Activated naive CD8-positive, alpha-beta T cell treated with anti-CD3 and anti-CD28 coated beads, Interleukin-2, amount 50 U/mL, for 16 hours (primary cell): ENCODE results near the gene CRY1.
"Not testable (repeated sequence)": the region's sequence is repeated elsewhere in the genome, so short reads cannot be mapped to it uniquely, and the experiment has no call there.

Source experiments
- DNase-seq: peaks from one replicate; pipeline ENCODE4 v3.0.0-alpha.2; 2020; ENCODE audit warnings: low read depth, low spot score

The CRY1 gene

DNA sequence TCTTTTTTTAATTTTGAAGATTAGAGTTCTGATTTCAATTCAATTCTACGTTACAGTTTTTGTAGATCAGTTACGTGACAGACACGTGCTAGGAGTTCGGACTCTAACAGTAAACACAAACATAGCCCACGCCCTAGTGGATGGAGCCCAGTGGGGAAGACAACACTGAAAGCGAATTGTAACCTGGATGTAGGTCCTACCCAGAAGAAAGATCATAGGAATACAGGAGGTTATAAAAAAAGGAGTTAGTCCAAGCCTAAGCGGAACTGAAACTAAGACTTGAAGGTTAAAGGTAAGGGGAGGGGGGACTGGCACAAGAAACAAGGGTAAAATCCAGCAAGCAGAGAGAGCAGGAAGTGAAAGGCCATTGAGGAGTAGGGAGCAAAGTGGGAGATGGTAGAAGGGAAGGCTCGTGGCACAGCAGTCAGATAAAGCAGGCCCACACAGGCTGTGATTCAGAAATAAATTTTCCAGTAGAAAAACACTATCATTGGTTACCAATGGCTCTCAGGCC, 15.7 kb upstream of the CRY1 start:
- no peak for DNase-seq

DNA sequence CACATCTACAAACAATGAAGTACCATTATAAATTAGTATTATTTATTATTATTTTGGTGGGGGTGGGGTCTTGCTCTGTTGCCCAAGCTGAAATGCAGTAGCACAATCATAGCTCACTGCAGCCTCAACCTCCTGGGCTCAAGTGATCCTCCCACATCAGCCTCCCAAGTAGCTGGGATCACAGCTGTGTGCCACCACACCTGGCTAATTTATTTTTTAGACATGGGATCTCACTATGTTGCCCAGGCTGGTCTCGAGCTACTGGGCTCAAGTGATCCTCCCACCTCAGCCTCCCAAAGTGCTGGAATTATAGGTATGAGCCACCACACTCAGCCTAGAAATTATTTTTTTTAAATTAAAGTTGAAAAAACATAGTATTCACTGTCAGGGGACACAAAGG, 15.0 kb upstream of the CRY1 start:
- not testable (repeated sequence) for DNase-seq

DNA sequence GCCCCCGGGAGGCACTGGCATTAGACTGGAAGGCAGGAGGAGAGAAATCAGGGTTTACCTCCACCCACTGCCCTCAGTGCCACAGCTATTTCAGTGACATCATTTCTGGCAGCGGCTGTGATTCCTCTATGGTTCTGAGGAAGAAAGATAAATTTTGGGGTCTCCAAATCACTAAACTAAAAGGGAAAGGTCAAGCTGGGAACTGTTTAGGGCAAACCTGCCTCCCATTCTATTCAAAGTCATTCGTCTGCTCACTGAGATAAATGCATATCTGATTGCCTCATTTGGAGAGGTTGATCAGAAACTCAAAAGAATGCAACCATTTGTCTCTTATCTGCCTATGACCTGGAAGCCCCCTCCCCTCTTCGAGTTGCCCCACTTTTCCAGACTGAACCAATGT, 14.0 kb upstream of the CRY1 start:
- no peak for DNase-seq

DNA sequence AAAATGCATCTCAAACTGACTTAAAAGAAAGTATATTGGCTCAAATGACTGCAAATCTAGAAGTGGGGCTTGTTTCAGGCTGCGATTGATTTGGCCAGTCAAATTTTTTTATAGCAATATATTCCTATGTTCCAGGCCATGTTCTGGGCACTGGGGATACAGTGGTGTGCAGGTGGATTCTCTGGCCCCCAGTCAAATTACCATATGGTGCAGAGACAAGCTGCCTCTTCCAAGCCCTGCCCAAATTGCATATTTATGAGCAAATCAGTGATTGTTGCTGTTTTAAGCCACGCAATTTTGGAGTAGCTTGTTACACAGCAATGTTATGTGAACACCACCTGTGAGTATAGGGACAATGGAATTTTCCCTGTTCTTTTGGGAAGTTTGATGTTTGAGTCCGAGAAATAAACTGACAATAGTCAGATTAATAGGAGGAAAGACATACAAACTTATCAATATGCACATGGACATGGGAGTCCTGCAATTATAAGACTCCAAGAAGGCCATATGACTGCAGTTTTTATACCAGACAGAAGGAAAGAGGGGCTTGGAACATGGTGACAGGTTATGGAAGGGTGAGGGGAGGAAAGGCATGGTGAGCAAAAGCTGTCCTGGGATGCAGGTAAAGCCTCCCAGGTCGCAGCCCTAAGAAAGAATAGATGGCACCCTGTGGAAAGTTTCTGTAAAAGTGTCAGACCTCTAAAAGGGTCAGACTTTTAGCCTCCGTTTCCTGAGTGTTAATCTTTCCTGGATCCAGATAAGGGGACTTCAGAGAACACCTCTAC, 13.1 kb upstream of the CRY1 start:
- DNase-seq, result no peak

DNA sequence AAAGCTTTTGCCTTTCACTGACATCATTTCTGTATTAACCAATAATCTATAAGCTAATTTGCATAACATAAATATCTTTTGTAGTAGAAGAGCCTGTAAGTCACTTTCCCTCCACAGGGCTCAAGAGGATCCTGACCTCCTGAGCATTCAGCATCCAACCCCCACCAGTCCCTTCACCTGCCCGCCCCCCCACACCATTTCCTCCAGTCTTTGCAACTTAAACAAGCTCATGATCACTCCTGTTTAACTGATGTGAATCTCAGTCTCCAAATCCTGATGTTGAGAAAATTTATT, 12.0 kb upstream of the CRY1 start:
- no peak for DNase-seq

DNA sequence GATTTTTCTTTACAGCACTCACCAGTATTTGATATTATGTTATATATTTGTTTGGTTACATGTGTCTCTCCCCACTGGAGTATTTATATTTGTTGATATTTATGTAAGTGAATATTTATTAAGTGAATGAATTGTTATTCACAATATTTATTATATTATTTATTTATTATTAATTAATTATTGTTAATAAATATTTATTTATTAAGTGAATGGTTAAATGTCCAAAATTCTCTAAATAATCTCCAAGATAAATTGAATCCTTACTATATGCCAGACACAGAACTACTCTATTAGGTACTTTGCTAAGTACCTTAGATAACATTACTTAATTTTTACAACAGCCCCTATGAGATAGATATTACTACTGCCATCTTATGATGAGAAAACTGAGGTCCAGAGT, 10.2 kb upstream of the CRY1 start:
- no peak for DNase-seq

DNA sequence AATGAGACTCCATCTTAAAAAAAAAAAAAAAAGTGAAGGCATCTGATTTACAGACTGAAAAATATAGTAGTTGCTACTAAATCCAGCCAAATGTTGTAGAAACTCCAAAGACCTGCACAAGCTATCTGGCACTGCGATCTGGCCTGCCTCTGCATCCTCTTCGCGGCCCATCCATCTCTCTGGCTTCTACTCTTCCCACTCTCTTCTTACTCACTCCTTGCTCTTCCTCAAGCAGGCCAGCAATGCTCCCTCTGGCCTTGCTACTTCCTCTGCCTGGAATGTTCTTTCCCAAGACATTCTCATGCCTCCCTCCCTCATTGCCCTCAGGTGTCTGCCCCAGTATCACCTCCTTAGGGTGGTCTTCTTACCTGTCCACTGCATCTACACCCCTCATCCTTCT, 9.7 kb upstream of the CRY1 start:
- DNase-seq, result no peak

DNA sequence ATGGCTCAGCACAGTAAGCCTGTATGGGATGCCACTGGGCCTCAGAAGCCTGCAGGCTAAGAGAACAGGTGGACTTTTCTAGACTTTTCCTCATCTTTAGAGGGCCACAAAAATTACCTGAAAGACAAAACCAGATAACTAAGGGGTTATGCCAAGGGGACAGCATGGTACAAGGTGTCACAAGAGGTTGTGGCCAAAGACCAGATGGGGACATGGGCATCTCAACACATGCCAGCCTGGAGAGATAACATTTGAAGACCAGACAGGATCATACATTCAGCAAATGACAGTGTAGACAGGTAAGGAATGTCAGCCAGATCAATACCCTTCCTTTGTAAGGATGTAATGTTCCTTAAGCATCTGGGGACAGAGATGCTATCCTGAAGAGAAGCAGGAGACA, 8.9 kb upstream of the CRY1 start:
- no peak for DNase-seq

DNA sequence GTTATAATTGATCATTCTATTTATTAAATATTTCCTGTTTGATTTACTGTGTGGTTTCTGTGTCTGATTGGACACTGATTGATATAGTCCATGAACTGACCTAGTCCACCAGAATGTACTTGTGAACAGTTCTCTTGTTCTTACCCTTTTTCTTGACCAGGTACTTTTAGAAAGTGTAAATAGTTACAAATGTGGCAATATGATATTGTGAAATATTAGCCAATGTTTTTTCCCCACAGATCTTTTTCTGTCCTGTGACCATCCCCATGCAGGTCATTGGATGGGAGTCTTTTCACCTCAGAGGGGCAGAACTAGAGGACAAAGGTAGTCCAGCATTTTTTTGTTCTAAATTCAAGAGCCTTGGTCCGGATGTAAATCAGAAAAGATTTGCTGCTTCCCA, 8.3 kb upstream of the CRY1 start:
- DNase-seq, result no peak

DNA sequence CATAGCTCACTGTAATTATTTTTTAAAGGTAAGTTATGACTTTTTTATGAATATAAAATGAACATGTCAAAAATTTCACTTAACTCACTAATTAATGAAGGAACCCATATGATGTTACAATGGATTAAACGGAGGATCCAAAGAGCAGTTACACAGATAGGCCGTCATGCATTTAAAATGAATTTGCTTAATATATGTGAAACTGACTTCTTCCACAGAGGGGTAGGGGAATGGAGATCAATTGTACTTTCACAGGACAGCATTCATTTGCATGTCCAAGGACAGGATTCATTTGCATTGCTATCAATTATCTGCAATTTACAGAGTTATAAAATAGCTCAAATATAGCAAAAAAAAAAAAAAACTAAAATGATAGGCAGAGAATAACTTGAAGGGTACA, 6.6 kb upstream of the CRY1 start:
- no peak for DNase-seq

DNA sequence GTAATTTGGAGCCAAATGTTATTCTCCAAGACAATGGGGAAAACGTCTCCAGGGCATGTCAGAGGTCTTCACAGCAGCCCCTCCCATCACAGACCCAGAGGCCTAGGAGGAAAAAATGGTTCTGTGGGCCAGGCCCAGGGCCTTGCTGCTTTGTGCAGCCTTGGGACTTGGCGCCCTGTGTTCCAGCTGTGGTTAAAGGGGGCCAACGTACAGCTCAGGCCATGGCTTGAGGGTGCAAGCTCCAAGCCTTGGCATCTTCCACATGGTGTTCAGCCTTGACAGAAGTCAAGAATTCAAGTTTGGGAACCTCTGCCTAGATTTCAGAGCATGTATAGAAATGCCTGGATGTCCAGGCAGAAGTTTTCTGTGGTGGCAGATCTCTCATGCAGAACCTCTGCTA, 3.2 kb upstream of the CRY1 start:
- no peak for DNase-seq

DNA sequence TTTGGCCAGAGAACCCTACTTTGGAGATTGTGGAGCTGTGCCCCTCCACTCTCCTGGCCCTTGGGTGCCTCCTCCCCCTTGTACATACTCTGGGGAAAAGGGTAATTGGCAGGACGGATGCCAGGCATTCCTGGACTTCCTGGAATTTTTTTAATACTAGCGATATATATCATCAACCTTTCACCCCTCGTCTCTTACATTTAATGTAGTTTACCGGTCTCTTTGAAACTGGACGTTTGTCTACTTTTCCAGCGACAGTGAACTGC, 767 bp upstream of the CRY1 start:
- DNase-seq, result no peak

DNA sequence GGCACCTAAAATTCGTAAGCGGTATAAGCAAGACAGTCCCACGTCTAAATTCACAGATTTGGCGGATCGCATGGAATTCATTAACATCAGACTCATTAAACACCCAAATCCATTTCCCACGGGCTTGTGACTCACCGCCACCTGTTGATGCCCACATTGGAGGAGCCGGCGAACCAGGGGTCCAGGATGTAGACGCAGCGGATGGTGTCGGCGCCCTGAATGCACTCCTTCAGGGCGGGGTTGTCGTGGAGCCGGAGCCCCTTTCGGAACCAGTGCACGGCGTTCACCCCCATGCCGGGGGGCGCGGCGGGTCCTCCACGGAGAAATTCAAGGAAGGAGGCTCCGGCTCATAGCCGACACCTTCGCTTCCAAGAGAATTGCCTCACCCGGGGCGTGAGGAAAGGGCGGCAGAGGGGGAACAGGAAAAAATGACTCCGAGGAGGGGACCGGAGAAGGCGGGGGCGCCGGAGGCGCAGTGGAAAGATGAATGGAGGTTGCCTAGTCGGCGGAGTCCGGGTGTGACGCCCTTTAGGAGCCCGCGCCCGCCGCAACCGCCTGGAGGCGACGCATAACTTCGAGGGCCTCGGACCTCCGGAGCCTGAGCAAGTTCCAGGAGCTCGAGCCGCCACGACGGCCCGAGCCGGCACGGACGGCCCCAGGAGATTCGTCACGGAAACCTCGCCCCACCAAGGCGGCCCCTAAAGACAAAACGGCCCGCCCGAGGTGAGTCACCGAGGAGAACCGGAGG, 506 bp downstream of the CRY1 start:
- peak; percentile 54 for DNase-seq

DNA sequence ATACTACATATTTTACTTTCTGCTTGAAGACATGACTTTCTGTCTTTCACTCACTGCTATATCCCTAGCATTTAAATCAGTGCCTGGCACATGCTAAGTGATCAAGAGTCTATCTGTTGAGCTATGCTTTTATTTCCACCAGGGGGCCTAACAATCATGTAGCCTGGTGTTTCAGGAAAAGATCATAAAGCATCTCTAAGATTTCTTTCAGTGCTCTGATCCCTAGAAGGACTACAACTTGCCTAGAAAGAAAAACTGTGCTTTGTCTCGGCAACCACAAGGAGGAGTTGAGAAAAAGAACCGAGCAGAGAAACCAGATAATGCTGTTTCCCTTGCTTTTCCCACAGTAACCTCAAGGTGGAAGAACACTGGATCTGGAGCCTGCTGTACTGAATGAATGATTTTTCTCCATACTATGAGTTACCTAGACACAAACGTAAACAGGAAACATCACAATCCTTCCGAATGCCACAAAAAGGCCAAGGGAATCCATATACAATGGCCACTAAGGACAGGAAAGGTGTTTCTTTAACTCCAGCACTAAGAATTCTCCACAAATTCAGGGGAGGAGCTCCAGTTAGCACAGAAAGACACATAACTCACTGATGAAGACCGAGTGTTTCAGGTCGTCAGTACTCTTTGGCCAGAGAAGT, 1.2 kb downstream of the CRY1 start:
- DNase-seq, result no peak

DNA sequence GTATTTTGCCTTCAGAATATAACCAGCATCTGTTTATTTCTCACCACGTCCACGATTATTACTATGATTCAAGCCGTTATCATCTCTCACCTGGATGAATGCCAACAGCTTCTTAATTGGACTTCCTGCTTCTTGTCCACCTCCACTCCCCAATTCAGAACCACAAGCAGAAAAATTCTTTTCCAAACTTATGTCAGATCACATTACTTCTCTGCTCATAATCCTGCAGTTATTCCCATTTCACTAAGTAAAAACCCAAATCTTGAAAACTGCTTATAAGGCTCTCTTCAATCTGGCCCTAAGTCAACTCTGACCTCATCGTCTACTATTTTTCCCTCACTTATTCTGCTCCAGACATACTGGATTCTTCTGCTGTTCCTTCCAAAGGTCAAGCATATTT, 2.0 kb downstream of the CRY1 start:
- DNase-seq, result no peak

DNA sequence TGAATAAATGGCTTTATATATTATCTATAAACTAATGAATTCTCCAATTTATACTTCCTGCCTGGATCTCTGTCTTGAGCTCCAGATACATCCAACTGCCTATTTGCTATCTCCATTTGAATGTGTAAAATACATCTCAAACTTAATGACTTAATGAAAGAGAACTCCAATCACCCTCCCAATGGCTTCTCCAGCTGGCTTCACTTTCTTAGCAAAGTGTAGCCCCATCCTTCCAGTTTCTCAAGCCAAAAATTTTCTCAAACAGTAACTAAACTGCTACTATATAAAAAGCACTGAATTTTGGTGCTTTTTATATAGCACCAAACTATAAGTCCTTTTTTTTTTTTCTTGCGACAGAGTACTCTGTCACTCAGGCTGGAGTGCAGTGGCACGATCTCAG, 2.6 kb downstream of the CRY1 start:
- DNase-seq, result no peak

DNA sequence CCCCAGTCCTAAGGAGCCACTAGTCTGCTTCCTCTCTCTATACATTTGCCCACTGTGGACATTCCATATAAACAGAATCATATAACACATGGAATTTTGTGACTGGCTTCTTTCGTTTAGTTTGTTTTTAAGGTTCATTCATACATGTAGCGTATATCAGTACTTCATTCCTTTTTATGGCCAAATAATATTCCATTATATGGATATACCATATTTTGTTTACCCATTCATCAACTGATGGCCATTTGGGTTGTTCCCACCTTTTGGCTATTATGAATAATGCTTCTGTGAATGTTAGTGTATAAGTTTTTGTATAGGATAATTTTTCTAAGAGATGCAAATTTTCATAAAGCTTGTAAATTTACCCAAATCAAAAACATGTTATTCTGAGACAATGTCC, 4.4 kb downstream of the CRY1 start:
- DNase-seq, result no peak

DNA sequence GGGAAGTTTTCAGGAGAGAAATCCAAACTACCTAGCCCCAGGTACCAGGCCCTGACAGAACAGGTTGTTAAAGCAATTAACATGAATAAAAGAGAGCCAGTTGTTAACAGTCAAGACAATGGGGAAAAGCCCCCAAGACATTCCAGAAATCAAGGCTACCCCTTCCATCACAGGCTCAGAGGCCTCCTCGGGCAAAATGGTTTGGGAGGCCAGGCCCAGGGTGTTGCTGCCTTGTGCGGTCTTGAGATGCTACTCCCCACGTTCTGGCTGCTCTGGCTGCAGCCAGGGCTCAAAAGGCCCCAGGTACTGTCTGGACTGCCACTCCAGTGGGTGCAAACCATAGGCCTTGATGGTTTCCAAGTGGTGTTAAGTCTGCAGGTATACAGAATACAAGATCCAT, 7.0 kb downstream of the CRY1 start:
- DNase-seq, result no peak

DNA sequence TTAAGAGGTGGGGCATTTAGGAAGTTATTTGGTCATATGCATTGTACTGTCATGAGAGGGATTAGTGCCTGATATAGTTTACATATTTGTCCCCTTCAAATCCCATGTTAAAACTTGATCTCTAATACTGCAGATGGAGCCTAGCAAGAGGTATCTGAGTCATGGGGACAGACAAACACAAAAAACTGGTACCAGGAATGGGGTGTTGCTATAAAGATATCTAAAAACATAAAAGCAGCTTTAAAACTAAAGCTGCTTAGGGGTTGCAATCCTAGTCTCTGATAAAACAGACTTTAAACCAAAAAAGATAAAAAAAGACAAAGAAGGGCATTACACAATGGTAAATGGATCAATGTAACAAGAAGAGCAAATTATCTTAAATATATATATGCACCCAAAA, 11.6 kb downstream of the CRY1 start:
- DNase-seq, result no peak

DNA sequence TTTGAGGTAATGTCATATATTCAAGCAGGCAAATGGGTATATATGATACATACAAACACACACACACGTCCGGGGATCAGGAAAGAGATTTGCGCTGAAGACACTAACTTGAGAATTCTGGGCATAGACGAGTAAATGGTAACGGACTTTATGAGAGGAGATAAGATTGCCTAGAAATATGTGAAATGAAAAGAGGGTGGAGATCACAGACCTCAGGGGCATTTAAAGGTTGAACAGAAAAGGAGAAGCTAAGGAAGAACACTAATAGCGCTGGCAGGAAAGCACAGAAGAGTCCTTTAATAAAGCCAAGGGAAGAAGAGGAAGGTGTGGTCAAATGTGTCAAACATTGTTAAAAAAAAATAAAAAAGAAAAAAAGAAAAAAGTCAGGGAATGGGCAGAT, 13.1 kb downstream of the CRY1 start:
- DNase-seq, result no peak

DNA sequence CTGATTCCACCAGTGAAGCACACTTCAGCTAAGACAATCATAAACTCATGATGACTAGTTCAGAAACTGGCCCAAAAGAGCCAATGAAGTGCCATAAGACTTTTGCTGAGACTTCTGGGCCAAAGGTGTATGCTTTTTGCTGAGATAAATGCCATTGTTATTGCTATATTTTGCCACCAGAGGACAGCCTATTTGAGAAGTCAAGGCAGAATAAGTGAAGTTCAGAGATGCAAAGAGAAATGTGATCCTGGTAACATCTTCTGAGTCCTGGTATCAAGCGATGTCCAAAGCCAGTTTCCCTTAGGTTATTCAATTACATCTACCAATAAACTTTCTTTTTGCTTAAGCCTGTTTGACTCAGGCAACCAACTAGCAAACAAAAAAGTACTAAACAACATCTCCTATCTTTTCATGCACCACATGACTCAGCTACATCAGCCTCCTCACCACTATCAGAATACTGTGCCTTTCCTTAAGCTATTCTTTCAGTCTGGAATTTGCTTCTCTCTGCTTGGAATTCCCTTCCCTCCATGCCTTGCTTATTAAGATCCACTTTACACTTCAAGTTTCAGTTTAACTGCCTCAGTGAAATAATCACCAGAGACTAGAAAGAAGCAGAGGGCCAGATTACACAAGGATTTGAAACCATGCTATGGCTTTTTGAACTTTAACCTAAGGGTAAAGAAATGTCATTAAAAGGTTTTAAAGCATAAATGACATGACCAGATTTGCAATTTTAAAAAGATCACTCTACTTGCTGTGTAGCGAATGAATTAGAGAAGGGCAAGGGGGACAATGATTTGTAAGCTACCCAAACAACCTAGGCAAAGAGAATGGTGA, 14.0 kb downstream of the CRY1 start:
- no peak for DNase-seq

DNA sequence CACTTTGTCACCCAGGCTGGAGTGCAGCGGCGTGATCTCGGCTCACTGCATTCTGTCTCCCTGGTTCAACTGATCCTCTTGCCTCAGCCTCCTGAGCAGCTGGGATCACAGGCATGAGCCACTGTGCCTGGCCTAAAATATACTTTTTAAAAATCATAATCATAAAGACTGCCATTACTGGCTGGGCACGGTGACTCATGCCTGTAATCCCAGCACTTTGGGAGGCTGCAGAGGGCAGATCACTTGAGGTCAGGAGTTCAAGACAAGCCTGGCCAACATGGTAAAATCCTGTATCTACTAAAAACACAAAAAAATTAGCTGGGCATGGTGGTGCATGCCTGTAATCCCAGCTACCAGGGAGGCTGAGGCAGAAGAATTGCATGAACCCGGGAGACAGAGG, 20.1 kb downstream of the CRY1 start:
- not testable (repeated sequence) for DNase-seq
